K562 (cell line): Measurements from ENCODE around the gene CPN2. TPM values are rescaled to one million over a fixed set of nuclear protein-coding genes. Genes with fewer than 3 reads are reported as not detected.
A peak's percentile ranks its signal among the peaks of the same experiment; 100 is the strongest.

Experiments used
- ATF1 ChIP-seq, 2 experiments: fragments of 450-650 bp in 1 of 2; IDR thresholded peaks; 2 replicates each; pipeline ENCODE4 v1.6.1; 2016; ENCODE audit warnings: missing compliant biosample characterization in 1 of 2, missing genetic modification characterization in 1 of 2
- CC2D1A ChIP-seq: fragments of 450-650 bp; IDR thresholded peaks from 2 replicates; pipeline ENCODE4 v1.6.1; 2017; ENCODE audit warnings: mild to moderate bottlenecking
- DDX20 ChIP-seq: fragments of 450-650 bp; IDR thresholded peaks from 2 replicates; pipeline ENCODE4 v1.6.1; 2016; ENCODE audit warnings: missing genetic modification characterization, low read depth, mild to moderate bottlenecking, missing compliant biosample characterization, moderate library complexity
- HEY1 ChIP-seq: fragments of 250-450 bp; sonication (Bioruptor Pico); IDR thresholded peaks from 2 replicates; pipeline ENCODE4 v1.5.0; 2020; ENCODE audit warnings: mild to moderate bottlenecking, moderate library complexity, borderline replicate concordance
- HNRNPK ChIP-seq: fragments of 200-400 bp; formaldehyde crosslinking; IDR thresholded peaks from one replicate; pipeline ENCODE4 v1.6.1; 2018; ENCODE audit warnings: mild to moderate bottlenecking, low read depth, low read length; ENCODE audit not compliant: poor library complexity, severe bottlenecking
- KAT2B ChIP-seq: IDR thresholded peaks from one replicate; pipeline ENCODE4 v1.6.1; 2012; ENCODE audit warnings: low read depth, mild to moderate bottlenecking, control low read depth, inconsistent platforms, low read length, moderate library complexity
- MCM5 ChIP-seq: fragments of 450-650 bp; IDR thresholded peaks from 2 replicates; pipeline ENCODE4 v1.6.1; 2016; ENCODE audit warnings: low read depth
- MCM7 ChIP-seq, 2 experiments: fragments of 450-650 bp; IDR thresholded peaks; 2 replicates each; pipeline ENCODE4 v1.6.1; 2016 to 2018
- NFRKB ChIP-seq: fragments of 450-650 bp; IDR thresholded peaks from 2 replicates; pipeline ENCODE4 v1.6.1; 2016; ENCODE audit warnings: low read depth
- PHF20 ChIP-seq: fragments of 450-650 bp; IDR thresholded peaks from 2 replicates; pipeline ENCODE4 v1.6.1; 2018; ENCODE audit not compliant: partially characterized antibody
- PHTF2 ChIP-seq: fragments of 250-450 bp; sonication (Bioruptor Pico); IDR thresholded peaks from 2 replicates; pipeline ENCODE4 v1.5.0; 2021; ENCODE audit warnings: mild to moderate bottlenecking
- STAT5A ChIP-seq: IDR thresholded peaks from 2 replicates; pipeline ENCODE4 v1.6.1; 2012; ENCODE audit warnings: low read length, inconsistent platforms, borderline replicate concordance
- ZKSCAN1 ChIP-seq: fragments of 150-350 bp; IDR thresholded peaks from 2 replicates; pipeline ENCODE4 v1.6.1; 2016; ENCODE audit warnings: low read depth, low read length
- ZNF707 ChIP-seq: fragments of 250-450 bp; sonication (Bioruptor Pico); conservative IDR thresholded peaks from 2 replicates; pipeline ENCODE4 v1.8.0; 2022; ENCODE audit warnings: inconsistent platforms, mild to moderate bottlenecking, moderate library complexity
- polyA plus RNA-seq, 8 experiments: library from polyadenylated mRNA; depleted of rRNA in 4 of 8; stranded (reverse) in 5 of 8; unstranded in 3 of 8; fragments of >200 nt; fragmentation: Nextera tagmentation in 2 of 8; fragmentation: Illumina TruSeq in 1 of 8; extraction: Ambion mirVana in 2 of 8; extraction: Trizol in 1 of 8; gene quantifications; 2 replicates each; pipeline versions ENCODE4 v1.2.1 to v1.2.3, GENCODE V29; 2011 to 2014; ENCODE audit warnings: inconsistent platforms in 1 of 8, missing spikeins in 1 of 8
- total RNA-seq, 7 experiments: library from RNA; depleted of rRNA in 6 of 7; stranded (reverse); fragments of >200 nt in 6 of 7; fragmentation: Illumina TruSeq in 2 of 7; extraction: Trizol in 2 of 7; gene quantifications; 2 replicates each; pipeline versions ENCODE4 v1.2.1 to v1.2.3, GENCODE V29; 2011 to 2021; ENCODE audit warnings: low replicate concordance in 1 of 7
- TF ChIP-seq, protein P1 (sequence below): sonication (generic); formaldehyde crosslinking; IDR thresholded peaks from 2 replicates; pipeline ENCODE4 v1.8.0; 2023; ENCODE audit warnings: mild to moderate bottlenecking, missing genetic modification reagents
- TF ChIP-seq, protein P2 (sequence below), 2 experiments: fragments of 450-650 bp in 1 of 2; sonication (generic) in 1 of 2; formaldehyde crosslinking in 1 of 2; IDR thresholded peaks; 2 replicates each; pipeline versions ENCODE4 v1.7.1 to v1.9.0; 2016 to 2022; ENCODE audit warnings: inconsistent platforms in 1 of 2, mild to moderate bottlenecking in 1 of 2, missing genetic modification reagents in 1 of 2
- TF ChIP-seq, protein P3 (sequence below): sonication (generic); formaldehyde crosslinking; IDR thresholded peaks from 2 replicates; pipeline ENCODE4 v1.8.0; 2022; ENCODE audit warnings: missing genetic modification reagents, mild to moderate bottlenecking, moderate library complexity, borderline replicate concordance

The CPN2 gene
- total and polyA plus RNA-seq, 9 of the 15 experiments (the other 6 are each of a cell fraction or from before 2014, with no cell fraction given): not detected

DNA sequence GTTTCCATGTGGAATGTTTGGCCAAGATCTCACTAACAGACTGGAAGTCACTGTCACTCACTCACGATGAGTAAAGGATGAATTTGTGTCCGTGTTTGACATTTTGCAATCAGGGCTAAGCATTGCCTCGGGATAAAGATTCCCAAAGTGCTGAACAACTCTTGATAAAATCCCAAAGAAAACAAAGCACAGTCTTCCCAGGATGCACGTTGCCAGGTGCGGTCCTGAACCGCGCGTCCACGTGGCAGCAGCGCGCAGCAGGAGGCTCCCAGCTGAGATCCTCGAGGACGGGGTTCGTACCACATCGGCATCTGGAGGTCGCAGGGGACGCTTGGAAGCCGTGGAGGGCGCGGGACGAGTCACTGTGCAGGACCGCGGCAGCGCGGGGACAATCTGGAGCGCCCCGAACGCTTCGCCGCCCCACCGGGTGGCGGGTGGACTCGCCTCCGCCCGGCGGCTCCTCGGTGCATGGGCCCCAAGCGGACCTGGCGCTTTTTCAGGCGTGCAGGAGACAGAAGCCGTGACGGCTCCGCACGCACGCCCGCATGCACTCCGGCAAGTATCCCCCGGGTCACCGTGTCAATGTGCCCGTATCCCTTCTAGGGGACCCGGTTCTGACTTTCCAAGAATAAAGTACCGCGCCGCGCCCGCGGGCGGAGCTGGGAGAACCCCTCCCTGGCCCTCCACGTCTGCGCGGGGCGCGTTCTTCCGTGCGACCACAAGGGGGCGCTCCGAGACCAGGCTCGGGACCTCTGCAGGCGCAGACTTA lies 17.7 kb downstream of the CPN2 start (continued):
- TF ChIP-seq HEY1 (CRISPR knock-in tag): no peak
- peak; percentile 43; the same call in 1 of the 2 replicates for TF ChIP-seq CC2D1A
- no peak for TF ChIP-seq ZNF707 (CRISPR knock-in tag)
- TF ChIP-seq HNRNPK: no peak
- no peak for TF ChIP-seq STAT5A
- TF ChIP-seq, protein P1, sequence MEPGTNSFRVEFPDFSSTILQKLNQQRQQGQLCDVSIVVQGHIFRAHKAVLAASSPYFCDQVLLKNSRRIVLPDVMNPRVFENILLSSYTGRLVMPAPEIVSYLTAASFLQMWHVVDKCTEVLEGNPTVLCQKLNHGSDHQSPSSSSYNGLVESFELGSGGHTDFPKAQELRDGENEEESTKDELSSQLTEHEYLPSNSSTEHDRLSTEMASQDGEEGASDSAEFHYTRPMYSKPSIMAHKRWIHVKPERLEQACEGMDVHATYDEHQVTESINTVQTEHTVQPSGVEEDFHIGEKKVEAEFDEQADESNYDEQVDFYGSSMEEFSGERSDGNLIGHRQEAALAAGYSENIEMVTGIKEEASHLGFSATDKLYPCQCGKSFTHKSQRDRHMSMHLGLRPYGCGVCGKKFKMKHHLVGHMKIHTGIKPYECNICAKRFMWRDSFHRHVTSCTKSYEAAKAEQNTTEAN: no peak
- TF ChIP-seq ATF1 (CRISPR knock-in tag; IDR thresholded peaks at IDR 0.05): no peak
- TF ChIP-seq ATF1 (tag; IDR thresholded peaks at IDR 0.05): peak; percentile 66; the same call in 1 of the 2 replicates
- TF ChIP-seq MCM5: no peak
- peak; percentile 41 for TF ChIP-seq PHF20
- no peak for TF ChIP-seq MCM7 (IDR thresholded peaks at IDR 0.05)
- TF ChIP-seq, protein P2, sequence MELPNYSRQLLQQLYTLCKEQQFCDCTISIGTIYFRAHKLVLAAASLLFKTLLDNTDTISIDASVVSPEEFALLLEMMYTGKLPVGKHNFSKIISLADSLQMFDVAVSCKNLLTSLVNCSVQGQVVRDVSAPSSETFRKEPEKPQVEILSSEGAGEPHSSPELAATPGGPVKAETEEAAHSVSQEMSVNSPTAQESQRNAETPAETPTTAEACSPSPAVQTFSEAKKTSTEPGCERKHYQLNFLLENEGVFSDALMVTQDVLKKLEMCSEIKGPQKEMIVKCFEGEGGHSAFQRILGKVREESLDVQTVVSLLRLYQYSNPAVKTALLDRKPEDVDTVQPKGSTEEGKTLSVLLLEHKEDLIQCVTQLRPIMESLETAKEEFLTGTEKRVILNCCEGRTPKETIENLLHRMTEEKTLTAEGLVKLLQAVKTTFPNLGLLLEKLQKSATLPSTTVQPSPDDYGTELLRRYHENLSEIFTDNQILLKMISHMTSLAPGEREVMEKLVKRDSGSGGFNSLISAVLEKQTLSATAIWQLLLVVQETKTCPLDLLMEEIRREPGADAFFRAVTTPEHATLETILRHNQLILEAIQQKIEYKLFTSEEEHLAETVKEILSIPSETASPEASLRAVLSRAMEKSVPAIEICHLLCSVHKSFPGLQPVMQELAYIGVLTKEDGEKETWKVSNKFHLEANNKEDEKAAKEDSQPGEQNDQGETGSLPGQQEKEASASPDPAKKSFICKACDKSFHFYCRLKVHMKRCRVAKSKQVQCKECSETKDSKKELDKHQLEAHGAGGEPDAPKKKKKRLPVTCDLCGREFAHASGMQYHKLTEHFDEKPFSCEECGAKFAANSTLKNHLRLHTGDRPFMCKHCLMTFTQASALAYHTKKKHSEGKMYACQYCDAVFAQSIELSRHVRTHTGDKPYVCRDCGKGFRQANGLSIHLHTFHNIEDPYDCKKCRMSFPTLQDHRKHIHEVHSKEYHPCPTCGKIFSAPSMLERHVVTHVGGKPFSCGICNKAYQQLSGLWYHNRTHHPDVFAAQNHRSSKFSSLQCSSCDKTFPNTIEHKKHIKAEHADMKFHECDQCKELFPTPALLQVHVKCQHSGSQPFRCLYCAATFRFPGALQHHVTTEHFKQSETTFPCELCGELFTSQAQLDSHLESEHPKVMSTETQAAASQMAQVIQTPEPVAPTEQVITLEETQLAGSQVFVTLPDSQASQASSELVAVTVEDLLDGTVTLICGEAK (IDR thresholded peaks at IDR 0.05): no peak
- TF ChIP-seq, protein P2 (CRISPR knock-in tag; IDR thresholded peaks at IDR 0.05): no peak
- no peak for TF ChIP-seq NFRKB
- no peak for TF ChIP-seq PHTF2 (CRISPR knock-in tag)
- TF ChIP-seq DDX20 (tag): no peak
- TF ChIP-seq ZKSCAN1: 0 out of 2 replicates have a peak, but pooled peaks have one; percentile 33
- TF ChIP-seq, protein P3, sequence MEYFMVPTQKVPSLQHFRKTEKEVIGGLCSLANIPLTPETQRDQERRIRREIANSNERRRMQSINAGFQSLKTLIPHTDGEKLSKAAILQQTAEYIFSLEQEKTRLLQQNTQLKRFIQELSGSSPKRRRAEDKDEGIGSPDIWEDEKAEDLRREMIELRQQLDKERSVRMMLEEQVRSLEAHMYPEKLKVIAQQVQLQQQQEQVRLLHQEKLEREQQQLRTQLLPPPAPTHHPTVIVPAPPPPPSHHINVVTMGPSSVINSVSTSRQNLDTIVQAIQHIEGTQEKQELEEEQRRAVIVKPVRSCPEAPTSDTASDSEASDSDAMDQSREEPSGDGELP (CRISPR knock-in tag): peak; percentile 84
- no peak for TF ChIP-seq KAT2B
